HG03103 (cell line): ENCODE results near the gene PDP2.

Experiments
- ATAC-seq: cut with Tn5 transposase; IDR thresholded peaks from one replicate; pipeline ENCODE4 v1.9.1; 2021; ENCODE audit warnings: low read depth; ENCODE audit not compliant: unreplicated experiment

The PDP2 gene

GRCh38 chr16:66880288-66881013 lies at the start of gene PDP2:
Gene PDP2, plus strand, starts transcription at chr16:66880515. Its CDS starts 3,770 bp downstream, at chr16:66884285.
- peak; percentile 94 for ATAC-seq

GRCh38 chr16:66832190-66832589 lies 48.1 kb upstream of the PDP2 start:
- ATAC-seq = no peak

- no peak for ATAC-seq
Measured at GRCh38 chr16:66832661-66833305, 47.5 kb upstream of the PDP2 start.

GRCh38 chr16:66834746-66835145 lies 45.6 kb upstream of the PDP2 start:
- ATAC-seq = no peak

GRCh38 chr16:66840883-66841282 lies 39.4 kb upstream of the PDP2 start:
- no peak for ATAC-seq

- no peak for ATAC-seq
Measured at GRCh38 chr16:66841366-66841765, 38.9 kb upstream of the PDP2 start.

- ATAC-seq = no peak
Measured at GRCh38 chr16:66842765-66843164, 37.5 kb upstream of the PDP2 start.

GRCh38 chr16:66843191-66843590 lies 37.1 kb upstream of the PDP2 start:
- no peak for ATAC-seq

- ATAC-seq = no peak
Measured at GRCh38 chr16:66844009-66844341, 36.3 kb upstream of the PDP2 start.

- no peak for ATAC-seq
Measured at GRCh38 chr16:66844342-66845079, 35.8 kb upstream of the PDP2 start, which contains the start of gene CA7. Gene CA7, plus strand, starts transcription at chr16:66844414. Its CDS starts 74 bp downstream, at chr16:66844488.

GRCh38 chr16:66845080-66845410 lies 35.3 kb upstream of the PDP2 start:
- no peak for ATAC-seq

- ATAC-seq = no peak
Measured at GRCh38 chr16:66845791-66846221, 34.5 kb upstream of the PDP2 start.

GRCh38 chr16:66846266-66846665 lies 34.0 kb upstream of the PDP2 start:
- no peak for ATAC-seq

GRCh38 chr16:66846831-66847230 lies 33.5 kb upstream of the PDP2 start:
- ATAC-seq = no peak

- ATAC-seq = no peak
Measured at GRCh38 chr16:66847533-66848067, 32.7 kb upstream of the PDP2 start.

- ATAC-seq = no peak
Measured at GRCh38 chr16:66848172-66848571, 32.1 kb upstream of the PDP2 start.

GRCh38 chr16:66849021-66849420 lies 31.3 kb upstream of the PDP2 start:
- no peak for ATAC-seq

GRCh38 chr16:66849549-66849948 lies 30.8 kb upstream of the PDP2 start:
- no peak for ATAC-seq

- no peak for ATAC-seq
Measured at GRCh38 chr16:66850115-66850815, 30.1 kb upstream of the PDP2 start.

GRCh38 chr16:66851166-66851964 lies 28.9 kb upstream of the PDP2 start:
- ATAC-seq = no peak
